GM10266 (cell line): Measurements from ENCODE around the gene TPRN.

Source experiments
- DNase-seq: peaks from one replicate; pipeline ENCODE4 v3.0.0; 2012; ENCODE audit errors: extremely low spot score
- CTCF ChIP-seq: IDR thresholded peaks from 2 replicates; pipeline ENCODE4 v1.5.1; 2012; ENCODE audit warnings: mild to moderate bottlenecking, low read depth; ENCODE audit not compliant: control insufficient read depth, insufficient read depth; ENCODE audit errors: missing control alignments

TPRN gene

GRCh38 chr9:137218754-137219271, 18.3 kb upstream of the TPRN start:
- no peak for DNase-seq
- no peak for TF ChIP-seq CTCF

GRCh38 chr9:137218212-137218753, 17.7 kb upstream of the TPRN start:
- DNase-seq, result no peak
- TF ChIP-seq CTCF, result no peak

GRCh38 chr9:137217276-137218211, 17.0 kb upstream of the TPRN start:
- TF ChIP-seq CTCF, result no peak
- DNase-seq, result no peak

GRCh38 chr9:137216188-137216965, 15.8 kb upstream of the TPRN start:
- TF ChIP-seq CTCF, result no peak
- no peak for DNase-seq

GRCh38 chr9:137215196-137215986, 14.8 kb upstream of the TPRN start:
- no peak for TF ChIP-seq CTCF
- DNase-seq, result no peak

- DNase-seq, result no peak
- no peak for TF ChIP-seq CTCF
These were observed 14.1 kb upstream of the TPRN start for GRCh38 chr9:137214620-137215019.
